NCI-H345 treated with DMSO at 0.1 percent for 48 hours (cell line): ENCODE measurements around the gene ACTN4.
A peak's percentile ranks its signal among the peaks of the same experiment; 100 is the strongest.
"Not testable (repeated sequence)": the region's sequence is repeated elsewhere in the genome, so short reads cannot be mapped to it uniquely, and the experiment has no call there.

Source experiments
- DNase-seq: peaks from one replicate; lab custom pipeline; 2025; ENCODE audit not compliant: unreplicated experiment; lab: John Stamatoyannopoulos, UW

Gene ACTN4

DNA sequence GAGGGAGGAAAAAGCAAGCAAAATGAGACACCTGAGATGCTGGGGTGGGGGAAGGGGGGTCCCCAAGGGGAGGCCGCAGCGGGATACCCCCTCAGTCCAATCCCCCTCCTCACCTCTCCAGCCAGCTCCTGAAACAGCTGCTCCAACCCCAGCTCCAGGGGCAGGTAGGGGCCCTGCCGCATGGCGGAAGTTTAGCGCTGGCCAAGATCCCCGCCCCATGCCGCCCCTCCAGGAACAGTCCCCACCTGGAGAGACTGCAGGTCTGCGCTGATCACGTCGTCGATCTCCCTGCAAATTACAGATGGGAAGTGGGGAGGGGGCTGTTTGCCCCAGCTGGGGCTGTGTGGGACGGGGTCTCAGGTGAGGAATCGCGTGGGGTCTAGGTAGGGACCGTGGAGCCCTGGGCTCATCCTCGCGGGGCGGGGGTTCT lies 87.8 kb downstream of the ACTN4 start:
- DNase-seq = no peak

DNA sequence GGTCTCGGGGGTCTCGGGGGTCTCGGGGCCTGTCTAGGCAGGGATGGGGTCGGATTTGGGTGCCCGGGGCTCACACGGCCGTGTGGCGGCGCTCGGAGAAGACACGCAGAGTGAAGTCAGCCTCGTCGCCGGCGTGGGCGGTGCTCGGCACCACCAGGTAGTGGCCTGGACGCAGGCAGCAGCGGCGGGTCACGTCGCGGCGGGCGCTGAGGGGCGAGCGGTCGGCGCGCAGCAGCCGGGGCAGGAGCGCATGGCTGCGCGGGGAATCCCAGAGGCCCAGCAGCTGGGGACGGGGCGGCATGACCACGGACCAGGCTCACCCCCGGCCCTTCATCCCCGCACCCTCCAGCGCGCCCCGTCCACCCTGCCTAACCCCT lies 88.6 kb downstream of the ACTN4 start:
- DNase-seq = peak; percentile 30

DNA sequence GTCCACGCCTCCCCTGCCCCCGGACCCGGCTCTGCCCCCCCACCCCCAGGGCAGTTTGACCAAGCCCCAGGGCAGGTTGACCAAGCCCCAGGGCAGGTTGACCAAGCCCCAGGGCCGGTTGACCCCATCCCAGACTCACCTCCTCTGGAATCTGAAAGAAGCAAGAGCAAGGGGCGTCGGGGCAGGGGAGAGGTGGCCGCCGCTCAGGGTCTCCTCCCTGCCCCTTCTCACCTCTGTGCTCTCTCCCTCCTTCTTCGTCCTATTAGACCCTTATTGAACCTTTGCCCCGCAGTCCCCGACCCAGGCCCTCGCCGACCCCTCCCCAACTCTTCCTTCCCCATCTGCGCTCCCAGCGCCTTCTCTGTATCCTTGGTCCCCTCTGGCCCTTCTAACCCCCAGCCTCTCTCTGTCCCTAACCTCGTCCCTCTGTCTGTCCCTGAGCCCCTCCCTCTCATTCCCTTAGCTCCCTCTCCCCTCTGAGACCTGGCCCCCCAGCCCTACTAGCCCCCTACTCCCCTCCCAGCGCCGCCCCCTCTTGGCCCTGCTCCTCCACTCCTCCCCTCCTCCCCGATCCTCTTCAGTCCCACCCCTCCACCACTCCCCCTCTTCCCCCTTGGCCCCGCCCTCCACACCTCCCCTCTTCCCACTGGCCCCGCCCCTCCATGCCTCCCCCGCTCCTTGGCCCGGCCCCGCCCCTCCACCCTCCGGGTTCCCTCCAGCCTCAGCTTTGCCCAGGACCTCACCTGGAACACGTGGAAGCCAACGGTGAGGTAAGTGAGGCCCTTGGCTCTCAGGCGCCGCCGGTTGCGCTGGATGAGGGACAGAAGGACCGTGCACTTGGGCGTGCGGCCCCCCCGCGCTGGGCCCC lies 89.2 kb downstream of the ACTN4 start:
- peak; percentile 53 for DNase-seq

DNA sequence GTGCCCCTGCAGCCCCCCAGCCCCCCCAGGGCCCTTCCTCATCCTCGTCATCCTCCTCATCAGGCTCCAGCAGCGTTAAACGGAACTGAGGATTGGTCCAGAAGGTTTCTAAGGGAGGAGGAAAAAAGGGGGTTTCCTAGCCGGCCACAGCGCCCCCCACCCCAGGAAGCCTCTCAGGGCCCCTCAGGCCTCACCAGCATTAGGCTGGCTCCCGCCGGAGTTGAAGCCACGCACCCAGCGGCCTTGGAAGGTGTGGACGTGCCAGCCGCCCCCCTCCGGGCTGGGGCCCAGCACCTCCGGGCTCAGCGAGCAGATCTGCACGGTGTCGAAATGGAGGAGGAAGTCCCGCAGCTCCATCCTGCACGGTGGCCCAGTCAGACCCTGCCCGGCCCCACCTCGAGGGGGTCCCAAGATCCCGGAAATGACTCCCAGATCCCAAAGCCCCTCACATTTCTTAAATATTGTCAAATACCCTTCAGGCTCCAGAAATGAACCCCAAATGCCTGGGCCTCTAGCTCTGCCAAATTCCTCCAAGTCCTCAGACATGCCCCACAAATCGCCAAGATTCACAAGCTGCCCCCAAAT lies 89.9 kb downstream of the ACTN4 start:
- no peak for DNase-seq

DNA sequence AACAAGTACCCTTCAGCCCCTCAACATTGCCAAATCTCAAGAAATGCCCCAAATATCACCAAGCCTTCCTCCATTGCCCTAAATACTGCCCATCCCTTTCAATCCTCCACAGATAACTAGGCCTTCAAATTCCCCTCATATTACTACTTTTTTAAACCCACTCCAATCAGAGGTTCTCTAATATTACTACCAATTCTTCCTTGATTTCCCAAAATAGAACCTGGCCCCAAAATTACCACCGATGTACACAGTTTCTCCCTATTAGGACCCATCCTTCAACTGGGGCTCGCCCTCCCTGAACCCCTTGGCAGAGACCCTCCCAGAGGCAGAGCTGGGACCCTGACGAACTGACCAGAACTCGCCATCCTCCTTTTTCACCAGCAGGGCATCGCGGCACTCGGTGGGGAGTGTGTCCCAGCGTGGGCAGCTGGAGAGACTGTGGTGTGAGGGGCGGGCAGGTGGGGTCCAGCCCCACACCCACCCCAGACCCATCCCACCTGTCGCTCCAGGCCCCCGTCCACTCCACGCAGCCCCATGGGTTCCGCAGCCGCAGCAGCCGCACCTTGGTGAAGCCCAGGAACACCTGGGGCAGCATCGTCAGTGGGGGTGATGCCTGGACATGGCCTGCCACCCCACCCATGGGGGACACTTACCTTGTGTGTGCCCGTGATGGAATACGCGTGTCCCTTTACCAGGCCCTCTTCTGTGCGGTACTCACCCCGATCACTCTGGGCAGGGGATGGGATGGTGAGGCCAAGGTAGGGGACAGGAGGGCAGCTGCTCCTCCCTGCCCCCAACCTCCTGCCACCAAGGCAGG lies 90.7 kb downstream of the ACTN4 start:
- DNase-seq = no peak

DNA sequence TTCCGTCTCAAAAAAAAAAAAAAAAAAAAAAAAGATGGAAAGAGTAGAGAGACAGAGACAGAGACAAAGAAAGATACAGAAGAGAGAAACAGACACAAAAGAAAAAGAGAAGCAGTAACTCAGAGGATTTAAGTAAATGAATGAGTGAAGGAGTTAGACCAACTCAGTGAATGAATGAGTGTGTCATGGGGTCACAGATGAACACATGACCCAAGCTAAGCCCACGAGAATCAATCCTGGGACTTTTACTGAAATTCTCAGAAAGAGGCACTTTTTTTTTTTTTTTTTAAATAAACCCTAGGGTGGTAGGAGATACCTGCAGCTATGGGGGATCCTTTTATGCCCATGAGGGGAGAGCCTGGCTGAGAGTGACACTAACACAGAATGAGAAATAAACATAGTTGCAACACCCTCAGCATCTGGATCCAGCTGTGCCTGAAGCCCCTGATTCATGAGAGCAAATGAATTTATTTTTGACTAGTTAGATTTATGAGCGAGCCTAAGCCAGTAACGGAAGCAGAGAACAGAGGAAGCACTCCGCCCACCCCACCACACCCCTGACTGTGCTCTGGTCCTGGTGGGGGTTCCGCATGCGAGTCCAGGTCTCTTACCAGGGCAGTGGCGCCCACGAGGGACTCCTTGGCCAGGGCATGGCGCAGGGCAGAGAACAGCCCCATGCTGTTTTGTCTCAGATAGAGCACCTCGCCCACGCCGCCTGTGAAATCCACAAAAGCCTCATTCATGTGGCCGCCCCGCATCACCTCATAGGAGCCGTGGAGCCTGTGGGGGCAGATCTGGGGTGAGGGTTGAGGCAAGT lies 92.2 kb downstream of the ACTN4 start:
- no peak for DNase-seq

DNA sequence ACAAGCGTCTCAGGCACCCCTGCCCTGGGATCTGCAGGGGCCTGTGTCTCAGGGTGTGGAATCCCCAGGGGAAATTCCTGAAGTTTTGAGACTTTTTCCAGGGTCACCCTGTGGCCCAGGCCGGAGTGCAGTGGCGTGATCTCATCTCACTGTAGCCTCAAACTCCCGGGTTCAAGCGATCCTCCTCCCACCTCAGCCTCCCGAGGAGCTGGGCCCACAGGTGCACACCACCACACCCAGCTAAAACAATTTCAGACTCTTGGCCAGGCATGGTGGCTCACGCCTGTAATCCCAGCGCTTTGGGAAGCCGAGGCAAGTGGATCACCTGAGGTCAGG lies 92.8 kb downstream of the ACTN4 start:
- DNase-seq = no peak

DNA sequence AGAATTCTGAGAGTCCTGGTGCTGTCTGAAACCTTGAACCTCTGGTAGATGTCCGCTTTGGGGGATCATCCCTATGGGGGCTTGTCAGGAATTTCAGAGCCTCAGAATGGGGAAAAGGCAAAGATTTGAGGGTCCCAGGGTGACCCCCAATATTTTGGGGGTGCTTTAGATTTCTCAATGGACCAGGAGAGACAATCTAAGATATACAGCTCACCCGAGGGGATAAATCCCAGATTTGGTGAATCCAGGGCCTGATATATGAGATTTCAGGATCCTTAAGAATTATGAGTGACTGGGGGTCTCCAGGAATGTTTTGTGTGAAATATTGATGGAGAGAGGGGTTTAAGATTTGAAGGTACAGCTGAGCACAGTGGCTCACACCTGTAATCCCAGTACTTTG lies 93.5 kb downstream of the ACTN4 start:
- DNase-seq = no peak

DNA sequence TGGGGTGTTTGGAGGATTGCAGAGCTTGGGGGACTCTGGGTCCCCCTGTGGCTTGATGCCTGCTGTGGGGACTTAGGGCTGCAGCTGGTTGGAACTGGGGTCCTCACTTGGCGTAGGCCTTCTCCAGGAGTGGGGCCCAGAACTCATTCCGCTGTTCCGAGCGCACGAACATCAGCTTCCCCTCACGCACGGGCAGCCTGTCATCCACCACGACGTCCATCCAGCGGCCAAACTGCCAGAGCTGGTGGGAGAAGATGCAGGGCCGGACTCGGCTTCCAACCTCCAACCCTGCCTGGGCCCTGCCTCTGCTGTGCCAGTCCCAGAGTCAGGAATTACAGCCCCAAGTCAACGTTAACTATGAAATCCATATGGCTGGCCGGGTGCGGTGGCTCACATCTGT lies 94.2 kb downstream of the ACTN4 start:
- no peak for DNase-seq

DNA sequence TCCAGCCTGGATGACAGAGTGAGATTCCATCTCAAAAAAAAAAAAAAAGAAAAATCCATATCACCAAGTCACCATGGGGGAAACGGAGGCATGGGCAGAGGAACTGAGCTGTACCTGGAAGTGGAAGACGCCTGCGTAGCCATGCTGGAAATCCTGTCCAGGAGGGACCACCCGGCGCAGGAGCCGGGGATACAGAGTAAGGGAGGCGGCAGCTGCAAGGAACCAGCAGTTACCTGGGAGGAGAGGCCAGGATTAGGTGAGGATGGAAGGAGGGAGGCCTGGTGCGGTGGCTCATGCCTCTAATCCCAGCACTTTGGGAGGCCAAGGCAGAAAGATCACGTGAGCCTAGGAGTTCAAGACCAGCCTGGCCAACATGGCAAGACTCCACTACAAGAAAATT lies 94.8 kb downstream of the ACTN4 start:
- no peak for DNase-seq

DNA sequence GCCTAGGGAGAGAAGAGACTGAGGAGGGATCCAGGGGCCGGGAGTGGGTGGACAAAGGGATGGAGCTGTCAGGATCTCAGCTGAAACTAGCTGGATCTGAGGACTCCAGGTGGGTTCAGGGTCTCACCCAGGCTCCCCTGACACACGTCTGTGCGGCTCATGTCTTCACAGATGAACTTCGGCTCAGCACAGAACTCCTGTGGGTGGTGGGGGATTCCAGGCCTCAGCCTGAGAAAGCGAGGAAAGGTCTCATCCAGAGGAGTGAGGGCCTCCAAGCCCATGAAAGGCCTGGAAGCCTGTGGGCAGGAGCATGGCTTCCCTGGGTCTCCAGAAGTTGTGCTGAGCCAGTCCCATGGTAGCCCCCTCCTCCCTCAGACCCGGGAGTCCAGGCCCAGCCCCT lies 95.5 kb downstream of the ACTN4 start:
- no peak for DNase-seq

DNA sequence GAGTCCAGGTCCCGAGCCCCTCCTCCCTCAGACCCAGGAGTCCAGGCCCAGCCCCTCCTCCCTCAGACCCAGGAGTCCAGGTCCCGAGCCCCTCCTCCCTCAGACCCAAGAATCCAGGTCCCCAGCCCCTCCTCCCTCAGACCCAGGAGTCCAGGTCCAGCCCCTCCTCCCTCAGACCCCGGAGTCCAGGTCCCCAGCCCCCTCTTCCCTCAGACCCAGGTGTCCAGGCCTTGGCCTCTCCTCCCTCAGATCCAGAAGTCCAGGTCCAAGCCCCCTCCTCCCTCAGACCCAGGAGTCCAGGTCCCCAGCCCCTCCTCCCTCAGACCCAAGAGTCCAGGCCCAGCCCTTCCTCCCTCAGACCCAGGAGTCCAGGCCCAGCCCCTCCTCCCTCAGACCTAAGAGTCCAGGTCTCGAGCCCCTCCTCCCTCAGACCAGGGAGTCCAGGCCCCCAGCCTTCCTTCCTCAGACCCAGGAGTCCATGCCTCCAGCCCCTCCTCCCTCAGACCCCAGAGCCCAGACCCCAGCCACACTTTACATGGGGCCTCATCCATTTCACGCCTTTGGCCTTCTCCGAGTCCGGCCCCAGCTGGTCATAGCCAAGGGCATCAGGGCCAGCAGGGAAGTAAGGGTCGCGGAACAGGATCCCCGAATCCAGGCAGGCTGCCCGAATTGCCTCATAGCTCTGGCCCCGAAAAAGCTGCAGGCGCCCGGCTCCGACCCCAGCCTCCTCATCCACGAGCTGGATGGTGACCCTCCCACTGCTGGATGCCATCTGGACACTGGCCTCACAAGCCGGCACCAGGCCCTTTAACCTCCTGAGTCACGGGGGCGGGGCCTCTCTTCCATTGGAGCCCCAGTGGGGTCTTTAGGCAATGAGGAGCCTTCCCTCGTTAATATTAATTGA lies 96.2 kb downstream of the ACTN4 start:
- no peak for DNase-seq

DNA sequence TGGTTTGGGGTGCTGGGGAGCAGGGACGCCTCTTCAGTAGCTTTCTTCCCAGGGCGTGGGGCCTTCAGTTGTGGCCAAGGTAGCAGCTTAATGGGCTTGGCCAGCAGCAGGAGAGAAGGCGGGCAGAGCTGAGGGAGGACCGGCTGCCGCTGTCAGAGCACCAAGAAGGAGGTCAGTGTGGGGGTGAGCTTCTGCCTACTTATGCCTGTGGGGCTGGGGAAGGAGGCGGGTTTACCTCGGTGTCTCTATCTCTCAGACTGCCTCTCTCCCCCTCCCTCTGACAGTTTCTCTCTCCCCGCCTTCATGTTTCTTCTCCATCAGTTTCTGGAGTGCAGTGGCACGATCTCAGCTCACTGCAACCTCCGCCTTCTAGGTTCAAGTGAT lies 96.8 kb downstream of the ACTN4 start, which contains the start of gene CAPN12:
Gene CAPN12 (minus strand): TSS at position 177 of the 384 bp plus-strand sequence. CDS start 309 bp downstream, outside the sequence.
- DNase-seq = no peak

DNA sequence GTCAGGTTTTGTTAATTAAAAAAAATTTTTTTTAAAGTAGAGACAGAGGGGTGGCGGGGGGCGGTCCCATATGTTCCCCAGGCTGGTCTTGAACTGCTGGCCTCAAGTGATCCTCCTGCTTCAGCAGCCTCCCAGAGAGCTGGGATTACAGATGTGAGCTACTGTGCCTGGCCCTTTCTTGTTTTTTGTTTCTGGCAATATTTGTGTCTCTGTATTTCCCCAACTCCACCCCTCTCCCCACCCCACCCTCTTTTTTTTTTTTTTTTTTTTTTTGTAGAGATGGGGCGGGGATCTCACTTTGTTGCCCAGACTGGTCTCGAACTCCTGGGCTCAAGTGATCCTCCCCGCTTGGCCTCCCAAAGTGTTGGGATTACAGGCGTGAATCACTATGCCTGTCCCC lies 97.4 kb downstream of the ACTN4 start:
- no peak for DNase-seq

DNA sequence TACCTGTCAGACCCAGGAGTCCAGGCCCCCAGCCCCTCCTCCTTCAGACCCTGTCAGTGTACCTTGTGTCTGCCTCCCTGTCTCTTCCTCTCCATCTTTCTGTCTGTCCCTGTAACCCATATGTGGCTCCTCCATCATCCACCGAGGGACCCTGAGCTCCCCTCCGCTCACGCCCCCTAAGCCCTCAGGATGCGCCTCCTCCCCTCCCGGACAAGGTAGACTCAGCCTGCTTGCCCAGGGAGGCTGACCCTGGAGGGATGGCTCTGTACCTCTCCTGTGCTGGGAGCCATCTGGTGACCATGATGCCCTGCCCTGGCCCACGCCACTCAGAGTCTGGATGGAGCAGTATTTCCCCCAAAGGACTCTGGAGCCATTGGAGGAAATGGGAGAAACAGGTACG lies 97.9 kb downstream of the ACTN4 start:
- no peak for DNase-seq

DNA sequence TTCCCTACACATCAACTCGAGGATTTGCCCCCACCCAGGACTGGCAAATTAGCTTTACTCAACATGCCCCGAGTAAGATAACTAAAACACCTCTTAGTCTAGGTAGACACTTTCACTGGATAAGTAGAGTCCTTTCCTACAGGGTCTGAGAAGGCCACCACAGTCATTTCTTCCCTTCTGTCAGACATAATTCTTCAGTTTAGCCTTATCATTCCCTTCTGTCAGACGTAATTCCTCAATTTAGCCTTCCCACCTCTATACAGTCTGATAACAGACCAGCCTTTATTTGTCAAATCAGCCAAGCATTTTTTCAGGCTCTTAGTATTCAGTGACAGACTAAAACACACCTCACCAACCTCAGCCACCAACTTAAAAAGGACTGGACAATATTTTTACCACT lies 106.3 kb downstream of the ACTN4 start:
- DNase-seq = not testable (repeated sequence)

DNA sequence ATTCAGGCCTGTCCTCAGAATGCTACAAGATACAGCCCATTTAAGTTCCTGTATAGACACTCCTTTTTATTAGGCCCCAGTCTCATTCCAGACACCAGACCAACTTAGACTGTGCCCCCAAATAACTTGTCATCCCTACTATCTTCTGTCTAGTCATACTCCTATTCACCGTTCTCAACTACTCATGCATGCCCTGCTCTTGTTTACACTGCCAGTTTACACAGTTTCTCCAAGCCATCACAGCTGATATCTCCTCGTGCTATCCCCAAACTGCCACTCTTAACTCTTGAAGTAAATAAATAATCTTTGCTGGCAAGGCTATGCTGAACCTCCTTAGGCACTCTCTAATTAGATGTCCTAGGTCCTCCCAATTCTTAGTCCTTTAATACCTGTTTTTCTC lies 106.7 kb downstream of the ACTN4 start:
- not testable (repeated sequence) for DNase-seq

DNA sequence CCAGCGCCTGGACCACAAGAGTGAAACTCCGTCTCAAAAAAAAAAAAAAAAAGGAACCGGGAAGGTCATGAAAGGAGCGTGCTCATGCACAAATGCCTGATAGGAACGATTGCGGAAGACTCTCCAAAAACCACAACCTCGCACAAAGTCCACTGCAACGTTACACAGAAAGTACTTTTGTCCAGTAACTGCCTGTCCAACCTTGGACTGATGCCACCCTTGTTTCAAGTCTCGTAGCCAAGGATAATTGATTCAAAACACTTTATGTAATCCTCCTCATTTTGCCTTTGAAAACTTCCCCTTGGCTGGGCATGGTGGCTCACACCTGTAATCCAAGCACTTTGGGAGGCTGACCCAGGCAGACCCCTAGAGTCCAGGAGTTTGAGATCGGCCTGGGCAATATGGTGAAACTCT lies 112.1 kb downstream of the ACTN4 start:
- DNase-seq = no peak

DNA sequence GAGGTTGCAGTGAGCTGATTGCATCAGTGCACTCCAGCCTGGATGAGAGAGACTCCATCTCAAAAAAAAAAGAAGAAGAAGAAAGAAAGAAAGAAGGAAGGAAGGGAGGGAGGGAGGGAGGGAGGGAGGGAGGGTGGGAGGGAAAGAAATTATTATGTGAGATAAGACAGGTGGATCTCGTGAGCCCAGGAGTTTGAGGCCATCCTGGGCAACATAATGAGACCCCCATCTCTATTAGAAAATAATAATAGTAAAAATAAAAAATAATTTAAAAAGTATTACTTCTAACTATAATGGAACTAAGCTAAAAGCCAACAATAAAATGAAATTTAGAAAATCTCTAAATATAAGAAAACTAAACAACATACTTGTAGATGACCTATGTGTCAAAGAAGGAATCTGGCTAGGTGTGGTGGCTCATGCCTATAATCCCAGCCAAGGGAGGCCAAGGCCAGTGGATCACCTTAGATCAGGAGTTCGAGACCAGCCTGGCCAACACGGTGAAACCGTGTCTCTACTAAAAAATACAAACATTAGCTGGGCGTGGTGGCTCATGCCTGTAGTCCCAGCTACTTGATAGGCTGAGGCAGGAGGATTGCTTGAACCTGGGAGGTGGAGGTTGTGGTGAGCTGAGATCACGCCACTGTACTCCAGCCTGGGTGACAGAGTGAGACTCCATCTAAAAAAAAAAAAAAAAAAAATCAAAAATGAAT lies 113.5 kb downstream of the ACTN4 start:
- not testable (repeated sequence) for DNase-seq
